Upper lobe of right lung (tissue), 1 donor: ENCODE measurements around the gene USB1. TPM values are rescaled to one million over a fixed set of nuclear protein-coding genes. Genes with fewer than 3 reads are reported as not detected.

Experiments used
- ATAC-seq: fragments of 200-7000 bp; cut with Tn5 transposase; one replicate; pipeline ENCODE4 v1.9.1; 2020; ENCODE audit warnings: mild to moderate bottlenecking, moderate library complexity
- DNase-seq: peaks from one replicate; pipeline ENCODE4 v3.0.0-alpha.2; 2020
- H3K27ac ChIP-seq: fragments of 200-600 bp; one replicate; pipeline ENCODE4 v1.8.0; 2022
- H3K27me3 ChIP-seq: fragments of 200-600 bp; one replicate; pipeline ENCODE4 v1.8.0; 2022; ENCODE audit warnings: mild to moderate bottlenecking
- H3K36me3 ChIP-seq: fragments of 200-600 bp; one replicate; pipeline ENCODE4 v1.8.0; 2022
- H3K4me1 ChIP-seq: fragments of 200-600 bp; one replicate; pipeline ENCODE4 v1.8.0; 2022
- H3K4me3 ChIP-seq: fragments of 200-600 bp; one replicate; pipeline ENCODE4 v1.8.0; 2022; ENCODE audit warnings: mild to moderate bottlenecking
- H3K9me3 ChIP-seq: fragments of 200-600 bp; one replicate; pipeline ENCODE4 v1.8.0; 2022
- intact Hi-C: fragments of 100-400 bp; cut with DNase I; formaldehyde crosslinking; loops from one replicate; pipeline ENCODE4 v1.11.0; 2022
- total RNA-seq: library from RNA; stranded (reverse); fragmentation: NEBNext Ultra II Directional; extraction: Animal tissue kit (Norgen Biotek cat#: 25700); gene quantifications from one replicate; pipeline ENCODE4 v1.2.1, GENCODE V29; 2021
- TF ChIP-seq, protein P1 (sequence below): fragments of 200-600 bp; IDR thresholded peaks from one replicate; pipeline ENCODE4 v1.8.0; 2022; ENCODE audit warnings: antibody characterized with exemption
- donor health status: DM: no; HTN: yes; CAD: no; lungs with severe emphysema.

The USB1 gene
- total RNA-seq, 1 donor from 2014 or later: 37.4 TPM

DNA sequence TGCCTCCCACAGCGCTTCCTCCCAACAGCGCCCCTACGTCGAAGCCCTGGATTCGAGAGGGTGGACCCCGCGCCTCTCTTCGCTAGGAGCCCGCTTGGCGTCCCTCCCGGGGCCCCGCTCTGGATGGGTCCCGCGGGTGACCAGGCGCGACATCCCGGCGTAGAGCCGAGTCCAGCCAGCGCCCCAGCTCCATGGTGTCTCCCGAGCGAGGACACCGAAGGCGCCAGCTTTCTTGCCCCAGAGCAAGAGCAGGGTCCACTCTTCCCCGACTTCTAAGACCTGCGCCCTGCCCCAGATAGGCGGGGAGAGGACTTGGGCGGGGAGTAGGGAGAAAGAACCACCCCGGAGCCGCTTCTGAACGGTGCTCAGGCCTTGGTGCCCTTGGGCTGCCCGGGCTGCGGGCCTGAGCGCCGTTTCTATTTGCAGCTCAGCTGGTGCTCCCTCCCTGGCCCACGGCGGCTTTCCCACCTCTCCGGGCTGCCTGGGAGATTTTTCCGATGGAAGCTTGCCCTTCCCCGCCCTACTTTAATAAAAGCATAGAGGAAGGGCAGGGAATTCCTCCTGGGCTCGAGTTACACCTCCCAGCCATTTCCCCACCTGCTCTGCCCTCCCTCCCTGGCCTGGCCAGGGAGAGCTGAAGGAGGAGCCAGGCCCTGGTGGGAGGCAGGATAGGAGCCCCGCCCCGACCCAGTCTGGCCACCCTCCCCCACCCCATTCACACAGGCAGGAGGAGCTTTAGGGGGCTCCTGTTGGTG, 26.1 kb downstream of the USB1 start:
- peak; percentile 81 for DNase-seq
- Histone ChIP-seq H3K4me3 (peak overlapping the region; percentile 77), H3K27ac (peak overlapping the region; percentile 78), H3K9me3 (no peaks in the 10 kb centered on the region), H3K36me3 (no peaks in the 10 kb centered on the region), H3K27me3 (no peaks in the 10 kb centered on the region), H3K4me1 (peaks cover 67% of the 10 kb centered on the region)
- peak; percentile 20 for ATAC-seq
- intact Hi-C loops: no loop called here
- TF ChIP-seq, protein P1, sequence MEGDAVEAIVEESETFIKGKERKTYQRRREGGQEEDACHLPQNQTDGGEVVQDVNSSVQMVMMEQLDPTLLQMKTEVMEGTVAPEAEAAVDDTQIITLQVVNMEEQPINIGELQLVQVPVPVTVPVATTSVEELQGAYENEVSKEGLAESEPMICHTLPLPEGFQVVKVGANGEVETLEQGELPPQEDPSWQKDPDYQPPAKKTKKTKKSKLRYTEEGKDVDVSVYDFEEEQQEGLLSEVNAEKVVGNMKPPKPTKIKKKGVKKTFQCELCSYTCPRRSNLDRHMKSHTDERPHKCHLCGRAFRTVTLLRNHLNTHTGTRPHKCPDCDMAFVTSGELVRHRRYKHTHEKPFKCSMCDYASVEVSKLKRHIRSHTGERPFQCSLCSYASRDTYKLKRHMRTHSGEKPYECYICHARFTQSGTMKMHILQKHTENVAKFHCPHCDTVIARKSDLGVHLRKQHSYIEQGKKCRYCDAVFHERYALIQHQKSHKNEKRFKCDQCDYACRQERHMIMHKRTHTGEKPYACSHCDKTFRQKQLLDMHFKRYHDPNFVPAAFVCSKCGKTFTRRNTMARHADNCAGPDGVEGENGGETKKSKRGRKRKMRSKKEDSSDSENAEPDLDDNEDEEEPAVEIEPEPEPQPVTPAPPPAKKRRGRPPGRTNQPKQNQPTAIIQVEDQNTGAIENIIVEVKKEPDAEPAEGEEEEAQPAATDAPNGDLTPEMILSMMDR: no peak

DNA sequence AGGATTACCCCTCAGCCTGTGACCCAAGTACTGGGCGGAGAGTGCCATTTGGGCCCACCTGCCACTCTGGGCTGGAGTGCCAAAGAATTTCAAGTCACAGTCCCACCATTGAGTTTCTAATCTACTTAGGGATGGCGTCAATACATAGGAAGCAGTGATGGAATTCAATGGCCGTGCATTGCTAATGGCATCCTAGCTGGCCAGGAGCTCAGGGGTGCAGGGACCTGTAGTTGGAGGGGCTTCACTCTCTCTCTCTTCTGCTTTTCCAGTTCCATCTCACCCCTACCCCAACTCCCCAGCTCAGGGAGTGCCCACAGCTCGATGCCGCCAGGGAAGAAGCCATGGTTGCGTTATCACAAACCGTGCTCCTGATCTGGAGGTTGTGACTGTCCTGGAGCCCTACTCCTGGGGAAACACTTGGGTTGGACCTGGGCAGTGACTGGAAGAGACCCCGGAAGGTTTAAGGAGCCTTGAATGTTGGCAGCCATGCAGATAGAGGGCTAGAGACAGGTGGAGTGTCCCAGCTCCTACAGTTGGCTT, 26.8 kb downstream of the USB1 start:
- DNase-seq (no peak), ATAC-seq (no peak)
- Histone ChIP-seq H3K4me1 (peaks cover 66% of the 10 kb centered on the region), H3K4me3 (no peak overlapping the region), H3K9me3 (no peaks in the 10 kb centered on the region), H3K27ac (no peak overlapping the region), H3K36me3 (no peaks in the 10 kb centered on the region), H3K27me3 (no peaks in the 10 kb centered on the region)
- intact Hi-C loops: no loop called here
- TF ChIP-seq, protein P1: no peak

DNA sequence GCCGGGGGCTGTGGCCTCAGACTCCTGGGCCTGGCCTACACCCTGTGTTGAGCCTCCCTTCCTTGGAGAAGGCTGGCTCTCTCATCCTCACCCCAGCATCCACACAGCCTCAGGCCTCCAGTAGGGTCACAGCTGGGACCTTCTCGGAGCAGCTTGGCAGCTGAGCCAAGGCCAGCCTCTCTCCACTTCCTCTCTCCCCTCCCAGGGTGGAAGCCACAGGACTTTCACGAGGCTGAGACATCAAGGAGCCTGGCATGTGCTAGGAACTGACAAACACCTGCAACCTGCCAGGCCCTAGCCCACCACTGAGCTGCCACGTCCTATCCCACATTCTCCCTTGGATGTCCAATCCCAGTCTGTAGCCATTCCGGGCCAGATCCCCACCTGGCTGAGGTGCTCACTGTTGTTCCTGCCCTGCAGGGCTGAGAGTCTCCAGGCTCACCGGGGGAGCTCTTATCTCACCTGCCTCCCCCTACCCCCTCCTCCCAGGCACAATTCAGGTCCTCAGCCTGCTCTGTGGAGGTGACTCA, 27.4 kb downstream of the USB1 start:
- Histone ChIP-seq H3K27me3 (no peaks in the 10 kb centered on the region), H3K9me3 (no peaks in the 10 kb centered on the region), H3K4me1 (peaks cover 66% of the 10 kb centered on the region), H3K36me3 (no peaks in the 10 kb centered on the region), H3K27ac (no peak overlapping the region), H3K4me3 (no peak overlapping the region)
- ATAC-seq (no peak), DNase-seq (peak; percentile 56)
- intact Hi-C loops: no loop called here
- TF ChIP-seq, protein P1: no peak

DNA sequence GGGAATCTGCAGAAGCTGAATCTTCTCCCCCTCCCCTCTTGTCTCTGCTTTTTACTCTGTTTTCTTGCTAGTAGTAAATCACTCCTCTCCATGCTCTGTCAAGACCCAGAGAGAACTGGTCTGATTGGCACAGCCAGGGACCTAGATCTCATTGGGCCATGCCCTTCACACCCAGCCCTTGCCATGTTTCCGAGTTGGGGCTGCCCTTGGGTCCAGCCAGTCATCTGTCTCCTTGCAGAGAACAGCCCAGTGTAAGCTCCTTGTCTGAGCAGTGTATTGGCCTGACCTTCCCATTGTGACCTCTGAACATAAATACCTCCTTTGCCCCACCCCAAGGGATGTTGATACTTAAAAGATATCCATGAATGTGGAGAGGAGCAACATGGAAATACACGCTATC, 28.2 kb downstream of the USB1 start:
- intact Hi-C loops: no loop called here
- TF ChIP-seq, protein P1: no peak
- Histone ChIP-seq H3K36me3 (no peaks in the 10 kb centered on the region), H3K9me3 (no peaks in the 10 kb centered on the region), H3K27ac (no peak overlapping the region), H3K4me3 (no peak overlapping the region), H3K27me3 (no peaks in the 10 kb centered on the region), H3K4me1 (peaks cover 58% of the 10 kb centered on the region)
- DNase-seq: no peak
- ATAC-seq: no peak

DNA sequence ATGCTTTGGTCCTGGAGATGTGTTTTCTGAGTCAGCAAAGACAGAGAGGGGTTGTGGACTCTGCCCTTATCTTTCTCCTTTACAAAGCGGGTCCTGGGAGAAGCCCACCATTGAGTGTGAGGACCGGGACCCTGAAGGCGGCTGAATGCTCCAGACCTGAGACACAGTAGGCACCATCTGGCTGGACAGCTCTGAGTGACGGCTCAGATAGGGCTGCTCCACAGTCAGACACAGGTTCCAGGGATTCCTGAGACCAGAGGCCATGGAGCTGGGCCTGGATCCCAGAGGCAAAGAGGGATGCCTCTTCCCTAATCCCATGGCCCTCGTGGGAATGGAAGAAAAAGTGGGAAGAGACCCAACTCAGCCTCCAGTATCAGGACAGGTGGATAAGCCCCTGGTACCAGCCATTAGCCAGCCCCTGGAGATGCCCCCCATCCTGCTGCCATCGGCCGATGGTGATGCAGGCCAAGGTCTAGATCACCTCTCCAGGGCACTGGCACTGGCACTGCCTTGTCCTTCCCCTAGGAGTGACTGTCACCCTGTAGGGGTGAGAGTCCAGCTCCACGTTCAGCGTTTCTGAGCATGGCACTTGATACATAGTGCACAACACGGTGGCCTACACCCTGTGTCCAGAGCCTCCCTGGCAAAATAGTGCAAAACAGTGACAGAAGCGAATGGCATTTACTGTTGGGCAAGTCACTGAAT, 29.1 kb downstream of the USB1 start:
- peak overlapping the region; percentile 66 for H3K27ac ChIP-seq
- no peaks in the 10 kb centered on the region for H3K27me3 ChIP-seq
- DNase-seq (peak; percentile 59), ATAC-seq (no peak)
- TF ChIP-seq, protein P1: no peak
- H3K9me3 ChIP-seq: no peaks in the 10 kb centered on the region
- H3K4me1 ChIP-seq: peaks cover 51% of the 10 kb centered on the region
- intact Hi-C loops: no loop called here
- H3K4me3 ChIP-seq: no peak overlapping the region
- H3K36me3 ChIP-seq: no peaks in the 10 kb centered on the region
